H1 (cell line): ENCODE measurements around the gene CTTNBP2NL. TPM values are rescaled to one million over a fixed set of nuclear protein-coding genes. Genes with fewer than 3 reads are reported as not detected.

Experiments used
- CTCF ChIA-PET: fragments of 300-600 bp; sonication (Branson Sonifier 250); formaldehyde crosslinking; loops from one replicate; lab custom pipeline; 2021; ENCODE audit not compliant: partially characterized antibody; lab: Charles Lee
- POLR2A ChIA-PET: fragments of 300-600 bp; sonication (Branson Sonifier 250); formaldehyde crosslinking; loops from one replicate; lab custom pipeline; 2021; ENCODE audit warnings: inconsistent platforms; ENCODE audit not compliant: partially characterized antibody; lab: Charles Lee
- DNase-seq, 2 experiments: peaks; one replicate each; pipeline versions ENCODE4 v3.0.0 to v3.0.0-alpha.2; 2010 to 2022; ENCODE audit warnings: low spot score in 2 of 2, low read depth in 1 of 2, mixed read lengths in 1 of 2
- FAIRE-seq: peaks from 2 replicates; lab custom pipeline; 2011; peaks lifted over from hg19 to GRCh38; lab: Jason Lieb, UNC
- H2AFZ ChIP-seq: 2 replicates; pipeline ENCODE4 v1.8.1; 2012; ENCODE audit warnings: low read length, inconsistent platforms
- H2AK5ac ChIP-seq: 2 replicates; pipeline ENCODE4 v1.6.1; 2013; ENCODE audit warnings: low read depth, low read length
- H2BK120ac ChIP-seq: replicated peaks from 2 replicates; pipeline ENCODE3; 2013; ENCODE audit warnings: low read depth, low read length, inconsistent platforms
- H2BK12ac ChIP-seq: 2 replicates; pipeline ENCODE4 v1.6.1; 2013; ENCODE audit warnings: low read depth, low read length
- H2BK15ac ChIP-seq: 2 replicates; pipeline ENCODE4 v1.6.1; 2013; ENCODE audit warnings: low read length
- H2BK20ac ChIP-seq: 2 replicates; pipeline ENCODE4 v1.6.1; 2013; ENCODE audit warnings: low read length
- H2BK5ac ChIP-seq: 2 replicates; pipeline ENCODE4 v1.6.1; 2013; ENCODE audit warnings: low read depth, low read length
- H3K14ac ChIP-seq: 2 replicates; pipeline ENCODE4 v1.6.1; 2013; ENCODE audit warnings: inconsistent platforms; ENCODE audit not compliant: insufficient read length
- H3K18ac ChIP-seq: 2 replicates; pipeline ENCODE4 v1.6.1; 2013; ENCODE audit warnings: low read length; ENCODE audit errors: extremely low read depth
- H3K23ac ChIP-seq: 2 replicates; pipeline ENCODE4 v1.6.1; 2013; ENCODE audit warnings: inconsistent platforms; ENCODE audit not compliant: insufficient read length
- H3K23me2 ChIP-seq: 2 replicates; pipeline ENCODE4 v1.6.1; 2013; ENCODE audit warnings: low read depth, low read length
- H3K27ac ChIP-seq: 2 replicates; pipeline ENCODE4 v1.6.1; 2011; ENCODE audit warnings: low read depth, low read length, inconsistent platforms
- H3K27me3 ChIP-seq, 4 experiments: replicated peaks in 1 of 4; 1 replicate in 1 of 4; 2 replicates in 3 of 4; pipeline versions ENCODE4 v1.6.1 to v1.8.1; 2011 to 2013; ENCODE audit warnings: low read length in 3 of 4, mild to moderate bottlenecking in 3 of 4, inconsistent platforms in 2 of 4, mixed read lengths in 2 of 4, moderate library complexity in 1 of 4; ENCODE audit not compliant: control insufficient read depth in 3 of 4, insufficient read depth in 3 of 4; ENCODE audit errors: extremely low read depth in 1 of 4
- H3K36me3 ChIP-seq, 4 experiments: 2 replicates each; pipeline versions ENCODE4 v1.6.1 to v1.8.1; 2011 to 2013; ENCODE audit warnings: mild to moderate bottlenecking in 4 of 4, low read length in 3 of 4, moderate library complexity in 2 of 4, control low read depth in 1 of 4, inconsistent platforms in 1 of 4; ENCODE audit not compliant: insufficient read depth in 4 of 4, control insufficient read depth in 2 of 4
- H3K4ac ChIP-seq: replicated peaks from 2 replicates; pipeline ENCODE3; 2013; ENCODE audit warnings: low read length, low read depth, mixed read lengths, inconsistent platforms; ENCODE audit not compliant: insufficient read length
- H3K4me1 ChIP-seq, 4 experiments: replicated peaks in 1 of 4; 1 replicate in 1 of 4; 2 replicates in 3 of 4; pipeline versions ENCODE4 v1.6.1 to v1.8.1; 2011 to 2013; ENCODE audit warnings: low read length in 3 of 4, inconsistent platforms in 2 of 4, mixed read lengths in 1 of 4; ENCODE audit not compliant: insufficient read depth in 4 of 4, control insufficient read depth in 3 of 4
- H3K4me2 ChIP-seq, 2 experiments: 2 replicates each; pipeline versions ENCODE4 v1.6.1 to v1.8.1; 2011 to 2013; ENCODE audit warnings: low read depth in 2 of 2, low read length in 2 of 2, control low read depth in 1 of 2, inconsistent platforms in 1 of 2, mild to moderate bottlenecking in 1 of 2; ENCODE audit not compliant: insufficient read depth in 1 of 2
- H3K4me3 ChIP-seq, 4 experiments: fragments of 200-600, 300-600 bp in 1 of 4; sonication (generic), shearing (Covaris generic), sonication (Bioruptor Twin) in 1 of 4; 2 replicates each; pipeline versions ENCODE4 v1.5.1 to v1.8.1; 2011 to 2016; ENCODE audit warnings: low read length in 4 of 4, low read depth in 3 of 4, control low read depth in 2 of 4, inconsistent platforms in 2 of 4, mild to moderate bottlenecking in 2 of 4, mixed read lengths in 1 of 4, moderate library complexity in 1 of 4; ENCODE audit not compliant: insufficient read depth in 2 of 4; ENCODE audit errors: extremely low read depth in 1 of 4
- H3K56ac ChIP-seq: replicated peaks from 2 replicates; pipeline ENCODE3; 2013; ENCODE audit warnings: low read depth, mild to moderate bottlenecking, mixed read lengths, low read length, inconsistent platforms; ENCODE audit not compliant: insufficient read length
- H3K79me1 ChIP-seq: 2 replicates; pipeline ENCODE4 v1.6.1; 2013; ENCODE audit warnings: low read depth, low read length, control low read depth
- H3K79me2 ChIP-seq, 2 experiments: 2 replicates each; pipeline versions ENCODE4 v1.6.1 to v1.8.1; 2012 to 2013; ENCODE audit warnings: low read length in 2 of 2, mild to moderate bottlenecking in 2 of 2, inconsistent platforms in 1 of 2; ENCODE audit not compliant: insufficient read depth in 2 of 2, control insufficient read depth in 1 of 2
- H3K9ac ChIP-seq, 4 experiments: replicated peaks in 1 of 4; 1 replicate in 1 of 4; 2 replicates in 3 of 4; pipeline versions ENCODE4 v1.6.1 to v1.8.1; 2011 to 2013; ENCODE audit warnings: low read depth in 3 of 4, low read length in 3 of 4, control low read depth in 2 of 4, mild to moderate bottlenecking in 2 of 4, moderate library complexity in 2 of 4, inconsistent platforms in 1 of 4; ENCODE audit errors: extremely low read depth in 1 of 4
- H3K9me3 ChIP-seq, 2 experiments: 2 replicates each; pipeline versions ENCODE4 v1.6.1 to v1.8.1; 2012 to 2013; ENCODE audit warnings: mild to moderate bottlenecking in 2 of 2, moderate library complexity in 2 of 2, control low read depth in 1 of 2, inconsistent platforms in 1 of 2, low read depth in 1 of 2, low read length in 1 of 2, mixed read lengths in 1 of 2; ENCODE audit not compliant: insufficient read depth in 2 of 2
- H4K20me1 ChIP-seq, 2 experiments: replicated peaks in 1 of 2; 2 replicates each; pipeline versions ENCODE3 to v1.8.1; 2011 to 2013; ENCODE audit warnings: inconsistent platforms in 2 of 2, low read length in 2 of 2, mild to moderate bottlenecking in 1 of 2; ENCODE audit not compliant: insufficient read depth in 2 of 2, control insufficient read depth in 1 of 2
- H4K5ac ChIP-seq: 2 replicates; pipeline ENCODE4 v1.6.1; 2013; ENCODE audit warnings: low read length, low read depth, mixed read lengths, inconsistent platforms; ENCODE audit not compliant: insufficient read length
- H4K8ac ChIP-seq: 2 replicates; pipeline ENCODE4 v1.8.0; 2013; ENCODE audit warnings: mild to moderate bottlenecking, moderate library complexity, low read length, inconsistent platforms; ENCODE audit not compliant: insufficient read depth; ENCODE audit errors: extremely low read depth
- H4K91ac ChIP-seq: replicated peaks from 2 replicates; pipeline ENCODE3; 2013; ENCODE audit warnings: low read length, mixed read lengths, inconsistent platforms; ENCODE audit not compliant: insufficient read length
- CEBPB ChIP-seq: IDR thresholded peaks from 2 replicates; pipeline ENCODE4 v1.6.1; 2012; ENCODE audit warnings: low read depth, low read length
- MAFK ChIP-seq: IDR thresholded peaks from 2 replicates; pipeline ENCODE4 v1.6.1; 2012; ENCODE audit warnings: low read depth, mild to moderate bottlenecking, improper control_type of control experiment, low read length
- WGBS, 2 experiments: shearing (Covaris generic) in 1 of 2; methylation state at CpG; one replicate each; pipeline versions ENCODE4 v1.1.6 to v1.1.7; 2013 to 2015; ENCODE audit warnings: low lambda C conversion rate in 2 of 2, mixed read lengths in 2 of 2, inconsistent platforms in 1 of 2, low coverage in 1 of 2, missing lambda C conversion rate in 1 of 2; ENCODE audit not compliant: insufficient replicate concordance in 2 of 2, insufficient coverage in 1 of 2, insufficient read length in 1 of 2; ENCODE audit errors: extremely low coverage in 1 of 2, missing lambda C conversion rate in 1 of 2; 5-methylcytosine and 5-hydroxymethylcytosine counted together
- polyA plus RNA-seq, 7 experiments: library from polyadenylated mRNA; depleted of rRNA in 3 of 7; stranded (reverse) in 5 of 7; unstranded in 2 of 7; fragments of >200 nt in 5 of 7; fragments of 200-250 nt in 2 of 7; gene quantifications; 1 replicate in 5 of 7; 2 replicates in 1 of 7; 4 replicates in 1 of 7; pipeline versions ENCODE4 v1.2.1 to v1.2.3, GENCODE V29; 2011 to 2013; ENCODE audit warnings: missing spikeins in 2 of 7, mixed read lengths in 2 of 7
- total RNA-seq: library from RNA; stranded (reverse); fragmentation: NEBNext Ultra II Directional; extraction: Animal tissue kit (Norgen Biotek cat#: 25700); gene quantifications from 2 replicates; pipeline ENCODE4 v1.2.1, GENCODE V29; 2021

CTTNBP2NL gene
- total and polyA plus RNA-seq, 2 of the 8 experiments (the other 6 are each of a cell fraction or from before 2014, with no cell fraction given): 6.4 to 35.1 TPM

DNA sequence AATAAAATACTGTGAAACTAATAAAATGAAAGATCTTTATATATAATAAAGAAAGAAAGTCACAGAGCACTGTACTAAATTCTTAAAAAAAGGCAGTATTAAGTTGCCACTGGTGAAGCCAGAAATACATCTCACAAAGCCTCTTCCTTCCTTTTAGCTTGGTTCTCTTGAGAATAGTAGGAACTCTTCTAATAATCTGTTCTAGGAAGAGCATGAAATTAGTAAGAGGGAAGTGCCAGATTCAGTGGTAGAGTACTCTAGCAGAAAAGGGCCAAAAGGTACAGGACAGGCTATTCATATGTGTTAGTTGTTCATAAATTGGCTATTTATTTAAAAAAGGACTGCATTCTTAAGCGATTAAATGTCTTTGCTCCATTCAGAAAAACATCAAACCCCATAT, 33.7 kb downstream of the CTTNBP2NL start:
- no peak overlapping the region for H3K4ac ChIP-seq
- H3K27me3 ChIP-seq: no peaks in the 10 kb centered on the region
- no peak for DNase-seq
- WGBS, 2 experiments: 79% methylated on average over 1 of the region's 1 CpG; no CpG with 5 or more reads in 1 of the 2 experiments
- no peak overlapping the region for H2BK15ac ChIP-seq
- no peak overlapping the region for H2BK12ac ChIP-seq
- H3K4me1 ChIP-seq: no peaks in the 10 kb centered on the region
- H3K9ac ChIP-seq: no peak overlapping the region
- H3K27ac ChIP-seq: no peak overlapping the region
- no peak overlapping the region for H3K14ac ChIP-seq
- no peaks in the 10 kb centered on the region; the same call in 1 of the 2 replicates for H3K23me2 ChIP-seq
- no peak overlapping the region for H4K5ac ChIP-seq
- ChIA-PET CTCF (interaction anchor here (0.7 to 3.8 kb wide), 4 partner anchors 36 to 230 kb away, joined by 3 to 15 read pairs (median 6); no protein-coding TSS in a partner anchor), POLR2A (interaction anchor here (0.6 kb wide), 1 partner anchor 322 kb away, joined by 3 read pairs; no protein-coding TSS in a partner anchor)
- H2BK5ac ChIP-seq: no peak overlapping the region
- H4K8ac ChIP-seq: no peak overlapping the region
- H3K9me3 ChIP-seq: no peaks in the 10 kb centered on the region
- no peak overlapping the region for H3K18ac ChIP-seq
- peaks cover 0 to under 1% of the 10 kb centered on the region in 2 experiments; a peak in 1 of 4 replicates for H3K79me2 ChIP-seq
- no peak overlapping the region for H3K56ac ChIP-seq
- H3K79me1 ChIP-seq: no peaks in the 10 kb centered on the region
- H4K20me1 ChIP-seq: peaks cover 0 to 3% of the 10 kb centered on the region in 2 experiments
- TF ChIP-seq MAFK: no peak
- TF ChIP-seq CEBPB: no peak
- H2BK120ac ChIP-seq: no peak overlapping the region
- H3K36me3 ChIP-seq: peaks cover 0 to 5% (median 0%) of the 10 kb centered on the region in 4 experiments; a peak in 1 of 8 replicates
- H4K91ac ChIP-seq: no peak overlapping the region
- H3K4me2 ChIP-seq: no peak overlapping the region
- H2AFZ ChIP-seq: no peak overlapping the region
- H2BK20ac ChIP-seq: no peak overlapping the region
- no peak overlapping the region for H3K23ac ChIP-seq
- FAIRE-seq: no peak
- H2AK5ac ChIP-seq: no peak overlapping the region
- no peak overlapping the region for H3K4me3 ChIP-seq
